ENCODE results near the gene CD40LG.

- TF ChIP-seq CTCF (IDR thresholded peaks at IDR 0.05 in 8 of 11, conservative IDR thresholded peaks at IDR 0.05 in 3 of 11) (no peak), POLR2AphosphoS5 (IDR thresholded peaks at IDR 0.05) (no peak)
Observed at GRCh38 chrX:136607236-136607635, 40.7 kb upstream of the CD40LG start.

Measured in spleen (tissue), 7 donors.